Astrocyte of the cerebellum (primary cell): ENCODE results near the gene C5AR2.

Source experiments
- DNase-seq: peaks from one replicate; pipeline ENCODE4 v3.0.0-alpha.2; 2011; ENCODE audit warnings: low read depth
- H3K4me3 ChIP-seq: 2 replicates; pipeline ENCODE4 v1.5.1; 2011; ENCODE audit warnings: mild to moderate bottlenecking, low read depth, low read length, moderate library complexity
- CTCF ChIP-seq: IDR thresholded peaks from 2 replicates; pipeline ENCODE4 v1.5.1; 2012; ENCODE audit warnings: low read length, low read depth, moderate library complexity, mild to moderate bottlenecking; ENCODE audit errors: missing control alignments
- in situ Hi-C: cut with HindIII; loops from 2 replicates; pipeline ENCODE4 v1.10.0; 2017; ENCODE audit warnings: low sequenced_read_pairs

Gene C5AR2

DNA sequence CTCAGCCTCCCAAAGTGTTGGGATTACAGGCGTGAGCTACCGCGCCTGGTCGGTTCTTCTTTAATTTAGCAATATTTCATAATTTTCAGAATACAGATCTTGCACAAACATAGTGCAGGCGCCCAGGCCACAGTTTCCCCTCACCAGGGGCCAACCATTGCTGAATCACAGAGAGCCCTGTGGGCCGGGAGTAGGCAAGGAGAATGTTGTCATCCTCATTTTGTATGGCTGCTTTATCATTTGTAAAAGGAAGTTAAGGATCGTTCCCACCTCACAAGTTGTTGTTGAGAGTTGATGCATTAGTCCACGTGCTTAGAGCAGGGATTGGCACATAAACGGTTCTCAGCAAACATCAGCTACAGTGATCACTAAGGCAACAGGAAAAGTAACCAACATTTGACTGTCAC, 57.2 kb downstream of the C5AR2 start:
- H3K4me3 ChIP-seq, result no peak overlapping the region
- DNase-seq, result no peak
- no peak for TF ChIP-seq CTCF
- in situ Hi-C loops, result no loop called here

DNA sequence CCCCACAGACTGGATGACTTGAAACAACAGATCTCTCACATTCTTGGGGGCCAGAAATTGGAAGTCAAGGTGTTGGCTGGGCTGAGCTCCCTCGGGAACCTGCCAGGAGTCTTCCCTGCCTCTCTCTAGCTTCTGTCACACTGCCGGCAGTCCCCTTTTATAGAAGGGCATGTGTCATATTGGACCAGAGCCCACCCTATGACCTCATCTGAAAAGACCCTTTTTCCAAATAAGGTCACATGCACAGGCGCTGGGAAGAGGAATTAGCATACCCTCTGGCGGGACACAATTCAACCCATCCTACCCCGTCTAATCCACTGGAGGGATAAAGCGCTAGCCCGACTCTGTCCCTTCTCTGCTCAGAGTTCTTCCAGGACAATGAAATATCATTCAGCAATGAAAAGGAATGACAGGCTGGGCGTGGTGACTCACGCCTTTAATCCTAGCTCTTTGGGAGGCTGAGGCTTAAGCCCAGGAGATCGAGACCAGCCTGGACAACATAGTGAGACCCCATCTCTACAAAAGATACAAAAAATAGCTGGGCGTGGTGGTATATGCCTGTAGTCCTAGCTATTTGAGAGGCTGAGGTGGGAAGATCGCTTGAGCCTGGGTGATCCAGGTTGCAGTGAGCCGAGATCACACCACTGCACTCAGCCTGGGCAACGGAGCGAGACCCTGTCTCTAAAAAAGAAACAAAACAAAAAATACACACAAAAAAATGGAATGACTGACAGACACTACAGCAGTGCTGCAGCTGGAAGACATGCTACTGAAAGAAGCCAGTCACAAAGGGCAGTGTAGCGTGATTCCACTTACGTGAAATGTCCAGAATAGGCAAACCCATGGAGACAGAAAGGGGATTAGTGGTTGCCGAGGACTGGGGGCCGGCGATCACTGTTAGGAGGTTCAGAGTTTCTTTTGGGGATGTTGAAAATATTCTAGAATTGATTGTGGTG, 58.8 kb downstream of the C5AR2 start:
- in situ Hi-C loops, result no loop called here
- TF ChIP-seq CTCF, result no peak
- no peak for DNase-seq
- no peak overlapping the region for H3K4me3 ChIP-seq

GRCh38 chr19:47391510-47392223, 59.7 kb downstream of the C5AR2 start:
- TF ChIP-seq CTCF, result peak; percentile 92
- in situ Hi-C loops, result no loop called here
- DNase-seq, result peak; percentile 36
- H3K4me3 ChIP-seq, result no peak overlapping the region
